Measurements from ENCODE around the gene STRN3. TPM values are rescaled to one million over a fixed set of nuclear protein-coding genes. Genes with fewer than 3 reads are reported as not detected.
"Not testable (repeated sequence)": the region's sequence is repeated elsewhere in the genome, so short reads cannot be mapped to it uniquely, and the experiment has no call there.

The STRN3 gene
- total RNA-seq, 1 donor from 2014 or later, result 42.0 TPM

- DNase-seq (ENCODE audit: low spot score), result no peak
Measured at GRCh38 chr14:31003284-31003683, 22.9 kb downstream of the STRN3 start.

DNA sequence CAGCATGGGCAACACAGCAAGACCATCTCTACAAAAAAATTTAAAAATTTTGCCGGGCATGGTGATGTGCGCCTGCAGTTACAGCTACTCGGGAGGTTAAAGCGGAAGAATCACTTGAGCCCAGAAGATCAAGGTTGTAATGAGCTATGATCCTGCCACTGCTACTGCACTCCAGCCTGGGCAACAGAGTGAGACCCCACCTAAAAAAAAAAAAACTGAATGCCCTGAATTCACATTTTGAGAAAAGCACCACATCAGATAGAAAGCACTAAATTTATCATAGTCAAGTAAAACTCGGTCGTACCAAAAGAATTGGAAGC lies 24.9 kb downstream of the STRN3 start:
- no peak for DNase-seq (ENCODE audit: low spot score)

DNA sequence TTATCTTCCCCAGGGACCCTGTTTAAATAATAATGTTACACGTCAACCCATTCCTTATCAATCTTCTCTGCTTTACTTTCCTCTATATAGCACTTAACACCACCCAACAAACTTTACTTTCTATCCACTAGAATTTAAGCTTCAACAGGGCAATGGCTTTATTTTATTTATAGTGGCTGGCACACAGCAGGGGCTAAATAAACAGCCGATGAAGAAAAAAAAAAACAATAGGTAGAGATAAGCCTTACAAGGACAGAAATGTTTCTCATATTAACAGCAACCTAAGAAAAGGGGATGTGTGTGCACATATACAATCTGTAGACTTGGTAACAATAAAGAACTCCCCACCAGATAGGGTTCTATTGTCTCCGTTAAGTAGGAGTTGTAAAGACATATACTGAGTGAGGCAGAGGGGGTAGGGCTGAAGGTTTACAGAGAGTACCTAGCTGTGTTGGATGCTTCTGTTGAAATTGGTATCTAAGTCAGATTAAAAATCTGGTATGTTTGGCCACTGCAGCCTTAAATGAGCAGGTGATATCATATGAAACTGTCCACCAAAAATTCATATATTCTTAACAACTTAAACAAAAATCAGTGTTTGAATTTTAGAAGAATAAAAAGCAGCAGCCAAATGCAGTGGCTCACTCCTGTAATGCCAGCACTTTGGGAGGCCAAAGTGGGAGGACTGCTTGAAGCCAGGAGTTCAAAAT lies 25.4 kb downstream of the STRN3 start:
- no peak for DNase-seq (ENCODE audit: low spot score)

DNA sequence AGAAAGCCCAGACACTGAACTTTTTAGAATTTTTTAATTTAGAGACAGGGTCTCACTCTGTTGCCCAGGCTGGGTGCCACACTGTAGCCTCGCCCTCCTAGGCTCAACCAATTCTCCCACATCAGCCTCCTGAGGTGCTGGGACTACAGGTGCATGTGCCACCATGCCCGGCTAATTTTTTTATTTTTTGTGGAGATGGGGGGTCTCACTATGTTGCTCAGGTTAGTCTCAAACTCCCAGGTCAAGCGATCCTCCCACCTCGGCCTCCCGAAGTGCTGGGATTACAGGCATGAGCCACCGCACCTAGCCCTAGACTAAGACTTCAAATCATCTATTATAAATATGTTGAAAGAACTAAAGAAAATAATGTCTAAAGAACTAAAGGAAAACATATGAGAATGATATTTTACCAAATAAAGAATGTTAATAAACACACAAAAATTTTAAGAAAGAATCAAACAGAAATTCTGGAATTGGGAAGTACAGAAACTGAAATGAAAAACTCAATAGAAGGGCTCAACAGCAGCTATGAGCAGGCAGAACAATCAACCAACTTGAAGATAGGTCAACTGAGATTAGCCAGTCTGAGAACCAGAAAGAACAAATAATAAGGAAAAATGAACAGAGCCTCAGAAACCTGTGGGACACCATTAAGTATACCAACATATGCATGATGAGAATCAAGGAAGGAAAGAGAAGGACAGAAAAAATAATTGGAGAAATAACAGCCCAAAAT lies 27.0 kb downstream of the STRN3 start:
- DNase-seq (ENCODE audit: low spot score), result no peak

- no peak for DNase-seq (ENCODE audit: low spot score)
Measured at GRCh38 chr14:30998100-30998706, 28.0 kb downstream of the STRN3 start.

DNA sequence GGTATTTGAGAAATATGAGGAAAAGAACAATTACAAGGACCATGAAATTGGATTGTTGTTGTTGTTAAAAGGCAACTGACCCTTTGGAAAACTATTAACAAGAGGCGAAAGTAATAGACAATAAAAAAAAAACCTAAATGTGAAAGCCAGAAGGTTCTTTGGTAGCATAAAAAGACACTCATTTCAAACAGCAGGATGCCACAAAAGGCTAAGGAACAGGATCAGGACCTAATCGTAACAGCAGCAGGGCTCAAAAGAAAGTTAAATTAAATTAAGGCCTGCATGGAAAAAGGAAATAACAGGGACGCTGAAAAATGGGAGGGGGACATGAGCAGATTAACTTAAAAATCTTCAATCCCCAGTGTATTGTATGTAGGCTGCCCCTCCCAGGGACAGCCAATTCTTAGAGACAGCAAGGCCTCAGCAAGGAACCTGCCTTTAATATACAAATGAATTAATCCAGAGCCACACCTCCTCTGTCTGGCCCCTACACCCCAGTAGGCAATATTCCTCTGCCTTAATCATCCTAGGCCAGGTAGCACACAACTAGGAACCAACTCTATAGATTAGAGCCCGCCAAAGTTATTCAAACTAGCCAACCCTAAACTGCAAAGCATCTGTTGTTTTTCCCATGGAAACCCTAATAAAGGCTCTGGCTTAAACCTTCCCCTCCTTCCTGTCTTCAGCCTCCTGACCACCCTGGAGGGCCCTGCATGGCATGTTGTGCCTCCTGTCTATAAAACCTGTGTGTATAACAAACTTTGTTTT lies 29.1 kb downstream of the STRN3 start:
- DNase-seq (ENCODE audit: low spot score), result no peak

DNA sequence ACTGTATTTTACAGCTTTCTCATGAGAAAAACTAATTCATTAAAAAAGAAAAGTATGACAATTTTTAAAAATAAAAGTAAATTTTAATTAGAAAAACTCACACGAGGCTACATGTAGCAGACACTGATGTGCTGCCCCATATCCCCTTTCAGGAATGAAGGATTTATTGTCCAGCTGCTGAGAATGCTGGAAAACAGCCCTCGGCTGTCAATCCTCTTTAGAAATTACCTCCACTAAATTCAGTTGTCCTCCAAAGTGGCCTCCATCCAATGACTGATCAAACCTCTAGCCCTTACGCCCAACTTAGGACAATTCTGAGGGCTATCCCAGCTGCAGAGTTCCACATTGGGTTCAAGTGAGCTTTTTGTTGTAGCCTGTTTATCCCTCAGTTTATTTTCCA lies 30.5 kb downstream of the STRN3 start:
- DNase-seq (ENCODE audit: low spot score), result no peak

DNA sequence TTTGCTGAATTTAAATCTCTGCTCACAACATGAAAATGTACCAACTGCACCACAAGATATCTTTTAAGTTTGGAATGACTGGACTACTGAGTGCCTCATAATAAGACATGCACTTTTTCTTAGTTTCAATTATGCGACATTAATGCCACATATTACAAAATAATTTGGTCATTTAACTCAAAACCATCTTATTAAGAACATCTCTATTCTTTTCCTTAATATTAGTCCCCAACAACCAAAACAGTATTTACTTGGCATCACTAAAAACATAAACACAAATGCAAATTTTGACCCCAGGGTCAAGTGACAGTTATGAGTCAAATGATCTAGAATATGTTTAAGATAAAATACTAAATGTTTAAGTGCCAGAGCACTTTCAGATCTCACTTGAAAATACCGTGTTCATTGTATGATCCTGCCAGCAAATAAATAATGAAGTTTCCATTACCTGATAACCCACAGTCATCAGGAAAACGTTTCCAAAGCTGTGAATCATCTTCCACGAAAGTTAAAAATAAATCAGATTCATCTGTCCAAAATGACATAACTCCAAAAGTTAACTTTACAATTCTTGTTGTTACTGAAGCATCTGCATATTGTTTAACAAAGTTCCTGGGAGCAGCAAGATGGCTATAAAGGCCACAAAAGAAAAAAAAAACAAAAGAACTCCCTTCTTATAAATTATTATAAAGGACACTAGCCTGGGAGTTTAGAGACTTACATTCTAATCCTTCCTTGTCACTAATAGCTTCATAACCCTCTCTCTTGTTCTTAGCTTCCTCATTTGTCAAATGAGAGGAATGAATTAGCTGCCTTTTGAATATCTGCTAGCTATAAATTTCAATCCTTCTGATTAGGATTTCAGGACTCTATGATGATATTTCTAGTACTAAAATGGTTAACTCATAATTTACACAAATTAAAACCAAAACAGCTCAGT lies 31.2 kb downstream of the STRN3 start:
- DNase-seq (ENCODE audit: low spot score), result no peak

DNA sequence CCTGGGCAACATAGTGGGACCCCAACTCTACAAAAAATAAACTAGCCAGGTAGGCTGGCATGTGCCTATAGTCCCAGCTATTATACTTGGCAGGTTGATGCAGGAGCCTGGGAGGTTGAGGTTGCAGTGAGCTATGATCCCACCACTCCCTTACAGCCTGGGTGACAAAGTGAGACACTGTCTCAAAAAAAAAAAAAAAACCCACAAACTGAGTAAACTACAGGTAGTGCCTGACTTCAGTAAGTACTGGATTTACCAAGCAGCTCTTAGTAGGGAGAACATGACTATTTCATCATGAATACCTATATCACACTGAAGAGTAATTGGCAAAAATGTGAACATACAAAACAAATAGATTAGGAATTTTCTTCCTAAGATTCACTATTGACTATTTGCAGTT lies 33.1 kb downstream of the STRN3 start:
- no peak for DNase-seq (ENCODE audit: low spot score)

GRCh38 chr14:30991408-30991807 lies 34.8 kb downstream of the STRN3 start:
- no peak for DNase-seq (ENCODE audit: low spot score)

DNA sequence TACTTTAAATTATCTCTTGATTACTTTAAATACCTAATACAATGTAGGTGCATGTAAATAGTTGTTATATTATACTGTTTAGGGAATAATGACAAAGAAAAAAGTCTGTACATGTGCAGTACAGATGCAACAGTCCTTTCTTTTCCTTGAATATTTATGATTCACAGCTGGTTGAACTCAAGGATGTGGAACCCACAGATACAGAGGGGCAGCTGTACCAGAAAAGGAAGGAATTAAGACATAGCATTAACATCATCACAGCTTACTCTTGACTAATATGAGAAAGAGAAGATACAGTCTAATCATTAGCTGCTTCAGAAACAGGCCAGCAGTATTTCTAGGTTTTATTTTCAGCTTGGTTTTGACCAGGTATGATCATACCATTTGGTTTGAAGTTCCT lies 35.4 kb downstream of the STRN3 start:
- no peak for DNase-seq (ENCODE audit: low spot score)

GRCh38 chr14:30988509-30988908 lies 37.7 kb downstream of the STRN3 start:
- no peak for DNase-seq (ENCODE audit: low spot score)

GRCh38 chr14:30985796-30986195 lies 40.4 kb downstream of the STRN3 start:
- DNase-seq (ENCODE audit: low spot score), result no peak

- DNase-seq (ENCODE audit: low spot score), result no peak
Measured at GRCh38 chr14:30983858-30984257, 42.3 kb downstream of the STRN3 start.

GRCh38 chr14:30982533-30982932 lies 43.6 kb downstream of the STRN3 start:
- DNase-seq (ENCODE audit: low spot score), result no peak

DNA sequence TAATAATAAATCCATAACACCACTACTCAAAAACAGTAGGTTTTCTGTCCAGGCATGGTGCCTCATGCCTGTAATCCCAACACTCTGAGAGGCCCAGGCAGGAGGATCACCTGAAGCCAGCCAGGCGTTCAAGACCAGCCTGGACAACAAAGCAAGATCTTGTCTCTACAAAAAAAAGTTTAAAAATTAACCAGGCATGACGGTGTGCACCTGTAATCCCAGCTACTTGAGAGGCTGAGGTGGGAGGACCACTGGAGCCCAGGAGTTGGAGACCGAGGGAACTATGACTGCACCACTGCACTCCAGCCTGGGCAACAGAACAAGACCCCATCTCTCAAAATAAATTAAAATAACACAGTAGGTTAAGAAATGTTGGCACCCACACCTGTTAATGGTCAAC lies 45.2 kb downstream of the STRN3 start:
- DNase-seq (ENCODE audit: low spot score), result no peak

DNA sequence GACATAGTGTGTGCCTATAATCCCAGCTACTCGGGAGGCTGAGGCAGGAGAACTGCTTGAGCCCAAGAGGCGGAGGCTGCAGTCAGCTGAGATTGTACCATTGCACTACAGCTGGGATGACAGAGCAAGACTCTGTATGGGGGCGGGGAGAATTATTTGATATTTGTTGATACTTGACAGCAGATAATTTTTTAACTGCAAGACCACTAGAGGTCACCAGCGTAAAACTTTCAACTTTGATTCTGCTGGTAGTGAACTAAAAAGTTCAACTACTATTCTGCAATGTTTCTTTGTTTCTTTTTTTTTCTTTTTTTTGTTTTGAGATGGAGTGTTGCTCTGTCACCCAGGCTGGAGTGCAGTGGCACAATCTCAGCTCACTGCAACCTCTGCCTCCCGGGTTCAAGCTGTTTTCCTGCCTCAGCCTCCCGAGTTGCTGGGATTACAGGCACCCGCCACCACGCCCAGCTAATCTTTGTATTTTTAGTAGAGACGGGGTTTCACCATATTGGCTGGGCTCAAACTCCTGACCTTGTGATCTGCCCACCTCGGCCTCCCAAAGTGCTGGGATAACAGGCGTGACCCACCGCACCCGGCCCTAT lies 46.0 kb downstream of the STRN3 start:
- DNase-seq (ENCODE audit: low spot score), result not testable (repeated sequence)

DNA sequence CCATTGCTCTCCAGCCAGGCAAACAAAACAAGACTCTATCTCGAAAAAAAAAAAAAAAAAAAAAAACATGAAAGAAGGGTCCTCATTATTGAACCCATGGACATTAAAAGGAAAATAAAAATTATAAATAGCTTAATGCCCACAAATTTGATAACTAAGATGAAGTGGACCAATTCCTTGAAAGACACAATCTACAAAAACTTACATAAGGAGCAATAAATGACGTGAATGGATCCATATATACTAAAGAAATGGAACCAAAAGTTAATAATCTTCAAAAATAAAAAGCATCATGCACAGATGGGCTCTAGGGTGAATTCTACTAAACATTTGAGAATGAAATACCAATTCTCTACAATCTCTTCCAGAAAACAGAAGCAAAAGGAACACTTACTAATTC lies 48.4 kb downstream of the STRN3 start:
- DNase-seq (ENCODE audit: low spot score), result no peak

DNA sequence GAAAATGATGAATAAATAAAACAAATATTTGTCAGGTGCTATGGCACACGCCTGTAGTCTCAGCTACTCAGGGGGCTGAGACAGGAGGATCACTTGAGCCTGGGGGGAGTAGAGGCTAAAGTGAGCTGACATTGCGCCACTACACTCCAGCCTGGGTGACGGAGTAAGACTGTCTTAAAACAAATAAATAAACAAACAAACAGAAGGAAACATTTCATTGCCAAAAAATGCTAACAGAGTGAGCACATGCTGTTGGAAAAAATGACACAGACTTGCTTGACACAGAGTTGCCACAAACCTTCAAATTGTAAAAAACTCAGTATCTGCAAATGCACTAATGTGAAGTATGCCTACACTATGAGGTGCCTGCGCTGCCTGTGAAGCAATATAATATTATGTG lies 51.6 kb downstream of the STRN3 start:
- no peak for DNase-seq (ENCODE audit: low spot score)

GRCh38 chr14:30972882-30973582 lies 53.1 kb downstream of the STRN3 start:
- DNase-seq (ENCODE audit: low spot score), result no peak

Measured in mesenteric fat pad (tissue), 1 donor.